Inflammatory macrophage treated with lipopolysaccharide for 1 hour (primary cell): ENCODE data around the gene ZNF665.
"Not testable (repeated sequence)": the region's sequence is repeated elsewhere in the genome, so short reads cannot be mapped to it uniquely, and the experiment has no call there.

Source experiments
- DNase-seq, 2 donors: peaks; one replicate each; pipeline ENCODE4 v3.0.0-alpha.2; 2020 to 2022

Gene ZNF665

DNA sequence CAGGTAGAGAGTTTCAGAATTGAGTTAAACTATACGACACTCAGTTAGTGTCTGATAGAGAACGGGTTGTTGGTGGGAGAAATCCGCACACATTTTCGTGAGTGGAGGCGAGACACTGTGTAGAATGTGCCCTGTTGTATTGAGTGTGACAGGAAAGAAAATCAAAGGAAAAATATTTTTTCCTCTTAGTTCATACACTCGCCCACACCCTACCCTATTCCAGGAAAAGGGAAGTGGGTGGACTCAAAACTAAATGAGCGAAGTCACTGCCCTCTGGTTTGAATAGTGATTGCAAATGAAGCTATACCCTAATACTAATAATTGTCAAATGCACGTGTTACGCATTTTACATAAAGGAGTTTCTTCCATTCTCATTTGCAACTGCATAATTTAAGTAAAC, 36.3 kb downstream of the ZNF665 start:
- DNase-seq = peak; percentile 46

DNA sequence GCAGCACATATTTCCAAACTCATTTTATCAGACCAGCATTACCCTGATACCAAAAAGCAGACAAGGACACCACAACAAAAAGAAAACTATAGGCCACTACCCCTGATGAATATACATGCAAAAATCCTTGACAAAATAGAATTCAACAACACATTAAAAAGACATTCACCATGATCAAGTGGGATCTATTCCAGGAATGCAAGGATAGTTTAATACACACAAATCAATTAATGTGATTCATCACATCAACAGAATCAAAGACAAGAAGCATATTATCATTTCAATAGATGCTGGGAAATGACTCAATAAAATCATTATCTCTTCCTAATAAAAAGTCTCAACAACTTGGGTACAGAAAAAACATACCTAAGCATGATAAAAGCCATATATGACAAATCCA, 45.5 kb downstream of the ZNF665 start:
- no peak for DNase-seq

DNA sequence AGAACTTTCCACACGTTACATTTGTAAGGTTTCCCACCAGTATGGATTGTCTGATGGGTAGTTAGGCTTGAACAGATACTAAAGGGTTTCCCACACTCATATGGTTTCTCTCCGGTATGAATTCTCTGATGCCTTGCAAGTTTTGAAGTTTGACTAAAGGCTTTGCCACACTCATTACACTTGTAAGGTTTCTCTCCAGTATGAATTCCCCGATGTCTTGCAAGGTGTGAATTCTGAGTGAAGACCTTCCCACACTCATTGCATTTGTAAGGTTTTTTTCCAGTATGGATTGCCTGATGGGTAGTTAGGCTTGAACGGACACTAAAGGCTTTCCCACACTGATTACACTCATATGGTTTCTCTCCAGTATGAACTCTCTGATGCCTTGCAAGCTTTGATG, 52.8 kb downstream of the ZNF665 start:
- no peak for DNase-seq

DNA sequence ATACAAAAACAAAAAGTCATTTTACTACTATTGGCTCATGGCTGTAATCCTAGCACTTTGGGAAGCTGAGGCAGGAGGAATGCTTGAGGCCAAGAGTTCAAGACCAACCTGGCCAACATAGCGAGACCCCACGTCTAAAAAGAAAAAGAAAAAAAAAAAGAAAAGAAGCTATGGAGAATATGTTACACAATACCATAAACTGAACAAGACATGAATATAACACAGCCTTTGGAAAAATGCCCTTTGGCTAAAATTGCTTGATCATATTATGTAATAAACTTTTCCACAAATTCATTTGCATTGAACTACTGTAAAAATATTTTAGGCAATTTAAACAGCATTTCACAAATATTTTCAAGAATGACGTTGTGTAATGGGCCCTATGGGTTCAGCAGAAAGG, 56.7 kb downstream of the ZNF665 start:
- DNase-seq = no peak

DNA sequence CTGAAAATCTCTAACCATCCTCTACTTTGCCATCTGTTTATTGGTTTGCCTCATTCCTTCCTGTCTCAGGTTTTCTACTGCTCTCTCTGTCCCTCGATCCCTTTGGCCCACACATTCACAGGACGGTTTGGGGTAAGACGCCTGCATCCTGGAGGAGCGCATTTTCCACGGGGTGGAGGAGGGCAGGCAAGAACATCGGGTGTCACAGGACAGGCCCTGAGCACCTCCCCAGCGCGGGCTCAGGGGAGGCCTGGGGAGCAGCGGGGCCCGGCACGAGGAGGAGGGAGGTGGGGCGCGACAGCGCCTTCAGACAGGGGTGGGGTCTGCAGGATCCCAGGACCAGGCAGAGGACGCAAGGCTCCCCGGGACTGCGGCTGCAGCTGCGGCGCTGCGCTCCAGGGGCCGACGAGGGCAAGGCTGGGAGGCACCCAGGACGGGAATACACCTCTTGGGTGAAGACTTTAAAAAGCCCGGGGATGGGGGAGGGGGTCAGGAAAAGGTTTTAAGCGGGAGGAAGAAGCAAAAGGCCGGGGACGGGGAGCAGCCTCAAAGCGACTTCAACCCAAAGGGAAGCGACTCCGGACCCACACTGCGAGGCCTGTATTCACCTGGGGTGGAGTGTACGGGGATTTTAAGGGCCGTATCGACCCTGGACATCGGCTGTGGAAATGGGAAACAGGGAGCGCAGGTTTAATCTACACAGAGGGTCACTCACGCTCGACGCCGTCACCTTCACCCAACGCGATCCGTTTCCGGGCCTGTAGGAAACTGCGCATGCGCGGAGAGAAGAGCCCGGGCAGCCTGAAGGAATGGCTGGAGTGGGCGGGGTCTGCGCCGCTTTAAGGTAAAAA, 60.8 kb downstream of the ZNF665 start, which contains the start of gene ZNF415:
Gene ZNF415, minus strand, starts transcription at position 770 of the 851 bp plus-strand sequence. CDS start 10,234 bp downstream, outside the sequence.
- DNase-seq = peak; percentile 19 to 45

DNA sequence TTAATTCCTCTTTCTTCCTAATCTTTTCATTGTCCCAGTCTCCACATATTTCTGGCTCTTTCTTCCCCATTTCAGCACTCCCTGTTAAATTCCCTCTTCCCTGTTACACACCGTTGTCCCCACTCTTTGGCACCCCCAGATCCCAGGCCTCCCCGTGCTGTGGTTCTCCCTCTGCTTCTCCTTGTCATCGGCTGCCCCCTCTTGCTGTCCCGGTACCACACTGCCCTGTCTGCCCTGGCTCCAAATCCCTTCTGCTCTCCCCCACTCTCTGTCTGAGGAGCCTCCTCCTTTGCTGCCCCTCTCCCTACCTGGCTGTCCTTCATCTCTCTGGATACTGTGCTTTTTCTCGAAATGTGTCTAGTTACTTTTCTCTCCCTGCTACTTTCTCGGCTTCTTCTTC, 61.4 kb downstream of the ZNF665 start:
- no peak for DNase-seq

DNA sequence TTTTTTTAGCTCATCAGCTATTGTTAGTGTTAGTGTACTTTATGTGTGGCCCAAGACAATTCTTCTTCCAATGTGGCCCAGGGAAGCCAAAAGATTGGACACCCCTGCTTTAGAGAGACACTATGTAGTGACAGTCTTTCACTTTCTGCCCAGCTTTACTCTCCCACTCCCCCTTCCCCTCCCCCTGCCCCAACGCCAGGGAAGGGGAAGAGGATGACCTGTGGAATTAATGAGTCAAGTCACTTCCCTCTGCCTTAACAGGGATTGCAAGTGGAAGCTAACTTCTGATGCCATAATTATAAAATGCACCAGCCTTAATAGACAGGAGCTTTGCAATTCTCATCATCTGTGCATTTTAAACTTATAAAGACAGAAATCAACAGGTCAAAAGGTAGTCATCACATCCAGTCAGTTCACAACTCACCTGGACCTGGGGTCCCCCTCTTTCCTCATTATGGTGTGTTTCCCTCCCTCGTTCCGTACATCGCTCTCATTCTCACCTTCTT, 62.0 kb downstream of the ZNF665 start:
- DNase-seq = peak in 1 of 2 donors; percentile 3

DNA sequence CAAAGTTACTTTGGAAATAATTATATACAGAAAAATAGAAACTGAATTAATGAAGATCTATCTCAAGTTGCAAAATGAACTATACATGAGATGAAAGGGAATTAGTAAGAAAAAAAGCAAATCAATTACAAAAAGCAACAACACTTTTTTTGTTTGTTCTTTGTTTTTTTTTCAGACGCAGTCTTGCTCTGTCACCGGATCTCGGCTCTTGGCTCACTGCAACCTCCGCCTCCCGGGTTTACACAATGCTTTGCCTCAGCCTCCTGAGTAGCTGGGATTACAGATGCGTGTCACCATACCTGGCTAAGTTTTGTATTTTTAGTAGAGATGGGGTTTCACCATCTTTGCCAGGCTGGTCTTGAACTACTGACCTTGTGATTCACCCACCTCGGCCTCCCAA, 62.7 kb downstream of the ZNF665 start:
- DNase-seq = no peak

DNA sequence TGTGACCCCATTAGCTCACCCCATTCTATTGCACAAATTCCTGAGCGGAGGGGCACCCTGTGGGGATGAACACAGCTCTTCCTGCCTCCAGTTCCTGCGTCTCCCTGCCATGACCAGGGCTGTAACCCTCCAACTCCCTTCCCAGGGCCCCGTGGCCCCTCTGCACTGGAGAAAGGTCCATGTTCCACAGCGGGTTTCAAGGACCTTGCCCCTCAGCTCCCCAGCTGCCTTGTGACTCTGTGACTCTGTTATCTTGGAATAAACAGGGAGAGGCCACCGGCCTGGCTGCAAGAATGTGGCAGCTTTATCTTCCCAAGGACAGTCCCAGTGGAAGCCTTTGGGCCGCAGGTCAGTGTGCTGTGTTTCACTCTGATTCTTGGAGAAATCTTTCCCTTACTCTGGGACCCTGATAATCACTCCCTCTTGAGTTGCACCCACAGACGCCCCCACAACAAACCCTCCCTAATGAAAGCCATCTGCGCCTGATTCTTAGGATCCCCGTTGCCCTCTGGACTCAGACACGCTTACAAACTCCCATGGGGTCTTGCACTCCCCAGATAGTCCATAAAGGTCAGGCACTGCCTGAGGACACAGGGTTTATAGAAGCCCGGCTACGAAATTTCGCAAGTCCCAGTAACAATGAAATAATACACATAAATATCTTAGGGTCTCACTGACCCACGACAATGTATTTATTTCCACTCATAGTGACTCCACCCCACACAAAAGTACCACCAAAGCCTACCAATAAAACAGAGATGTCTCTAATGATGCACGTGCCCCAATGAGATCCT, 66.2 kb downstream of the ZNF665 start:
- not testable (repeated sequence) for DNase-seq

DNA sequence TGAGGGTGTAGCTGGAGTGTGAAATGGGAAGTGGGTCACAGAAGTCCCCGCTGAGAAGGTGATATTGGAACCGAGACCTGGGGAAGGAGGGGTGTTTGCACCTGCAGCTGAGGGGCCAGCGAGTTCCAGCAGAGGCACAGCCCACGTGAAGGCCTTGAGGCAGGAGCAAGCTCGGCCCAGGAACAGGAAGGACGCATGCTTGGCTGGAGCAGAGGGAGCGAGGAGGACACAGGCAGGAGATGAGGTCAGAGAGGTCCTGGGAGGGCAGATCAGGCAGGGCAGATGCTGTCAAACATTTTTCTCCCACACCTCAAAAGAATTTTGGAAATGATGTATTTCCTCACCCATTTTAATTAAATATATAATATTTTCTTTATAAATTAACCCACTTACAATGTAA, 69.8 kb downstream of the ZNF665 start:
- DNase-seq = no peak
